ENCODE data around the gene TLCD2.

DNA sequence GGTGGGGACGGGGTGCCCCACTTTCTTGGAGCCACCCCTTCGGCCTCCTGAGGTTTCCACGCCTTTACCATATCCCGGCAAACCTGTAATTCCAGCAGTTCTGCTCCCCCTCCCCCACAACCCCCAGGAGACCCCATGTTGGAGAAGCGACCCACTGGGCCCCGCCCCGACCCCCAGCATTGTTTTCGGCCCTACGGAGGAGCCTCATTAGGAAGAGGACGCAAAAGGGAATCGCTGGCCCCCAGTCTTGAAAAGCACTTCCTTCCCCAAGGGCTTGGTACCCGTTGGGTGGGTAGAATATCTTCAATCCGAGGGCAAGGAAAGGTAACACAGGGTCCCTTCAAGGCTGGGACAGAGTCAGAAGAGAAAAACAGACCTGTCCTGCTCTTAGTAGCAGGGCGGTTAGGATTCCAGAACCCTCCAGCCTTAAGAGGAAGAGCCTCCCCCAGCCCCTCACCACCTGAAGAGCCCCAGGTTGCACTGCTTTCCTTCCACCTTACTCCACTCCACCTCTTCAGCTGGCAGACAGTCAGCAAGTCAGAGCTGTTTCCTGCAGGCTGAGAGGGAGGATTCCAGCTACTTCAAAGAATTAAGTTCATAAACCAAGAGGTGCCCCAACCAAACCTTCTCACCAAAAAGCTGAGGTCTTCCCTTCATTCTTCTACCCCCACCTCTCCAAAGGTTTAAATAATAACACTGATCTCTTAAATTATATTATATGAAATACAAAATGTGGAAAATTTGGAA lies 803 bp upstream of the TLCD2 start:
- TF ChIP-seq, protein P1, sequence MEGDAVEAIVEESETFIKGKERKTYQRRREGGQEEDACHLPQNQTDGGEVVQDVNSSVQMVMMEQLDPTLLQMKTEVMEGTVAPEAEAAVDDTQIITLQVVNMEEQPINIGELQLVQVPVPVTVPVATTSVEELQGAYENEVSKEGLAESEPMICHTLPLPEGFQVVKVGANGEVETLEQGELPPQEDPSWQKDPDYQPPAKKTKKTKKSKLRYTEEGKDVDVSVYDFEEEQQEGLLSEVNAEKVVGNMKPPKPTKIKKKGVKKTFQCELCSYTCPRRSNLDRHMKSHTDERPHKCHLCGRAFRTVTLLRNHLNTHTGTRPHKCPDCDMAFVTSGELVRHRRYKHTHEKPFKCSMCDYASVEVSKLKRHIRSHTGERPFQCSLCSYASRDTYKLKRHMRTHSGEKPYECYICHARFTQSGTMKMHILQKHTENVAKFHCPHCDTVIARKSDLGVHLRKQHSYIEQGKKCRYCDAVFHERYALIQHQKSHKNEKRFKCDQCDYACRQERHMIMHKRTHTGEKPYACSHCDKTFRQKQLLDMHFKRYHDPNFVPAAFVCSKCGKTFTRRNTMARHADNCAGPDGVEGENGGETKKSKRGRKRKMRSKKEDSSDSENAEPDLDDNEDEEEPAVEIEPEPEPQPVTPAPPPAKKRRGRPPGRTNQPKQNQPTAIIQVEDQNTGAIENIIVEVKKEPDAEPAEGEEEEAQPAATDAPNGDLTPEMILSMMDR (conservative IDR thresholded peaks at IDR 0.05), result no peak
- TF ChIP-seq EZH2 (IDR thresholded peaks at IDR 0.05; ENCODE audit: low read depth), result no peak

All from PC-9 (cell line).